ENCODE measurements around the gene KIF1B. TPM values are rescaled to one million over a fixed set of nuclear protein-coding genes. Genes with fewer than 3 reads are reported as not detected.
"Not testable (repeated sequence)": the region's sequence is repeated elsewhere in the genome, so short reads cannot be mapped to it uniquely, and the experiment has no call there.

Gene KIF1B
- polyA plus RNA-seq, 3 donors from 2014 or later, result 1.2 to 2.4 (median 1.8) TPM

GRCh38 chr1:10353693-10354092 is 143.3 kb downstream of the KIF1B start:
- Mint-ChIP-seq H3K27ac (no peak overlapping the region), H3K27me3 (ENCODE audit: low read depth in 3 of 3) (no peaks in the 10 kb centered on the region), H3K4me1 (no peaks in the 10 kb centered on the region), H3K36me3 (peaks cover 3 to 12% (median 7%) of the 10 kb centered on the region in 3 donors), H3K9me3 (no peaks in the 10 kb centered on the region), H3K4me3 (no peak overlapping the region)
- DNase-seq, result no peak

- Mint-ChIP-seq H3K4me1 (no peaks in the 10 kb centered on the region), H3K27me3 (ENCODE audit: low read depth in 3 of 3) (no peaks in the 10 kb centered on the region), H3K36me3 (peaks cover 8 to 17% (median 12%) of the 10 kb centered on the region in 3 donors), H3K27ac (peak overlapping the region in 1 of 6 donors; percentile 49), H3K9me3 (no peaks in the 10 kb centered on the region), H3K4me3 (no peak overlapping the region)
- no peak for DNase-seq
These were observed 149.7 kb downstream of the KIF1B start for GRCh38 chr1:10360045-10360444.

- no peak overlapping the region for H3K4me3 Mint-ChIP-seq
- peaks cover 0 to 2% (median 0%) of the 10 kb centered on the region in 3 donors for H3K27me3 Mint-ChIP-seq (ENCODE audit: low read depth in 3 of 3)
- H3K9me3 Mint-ChIP-seq, result no peaks in the 10 kb centered on the region
These were observed 151.1 kb downstream of the KIF1B start for GRCh38 chr1:10361515-10361914.

GRCh38 chr1:10368194-10368593 is 157.8 kb downstream of the KIF1B start:
- no peaks in the 10 kb centered on the region for H3K4me1 Mint-ChIP-seq
- no peak for DNase-seq
- peak overlapping the region in 1 of 6 donors; percentile 4 for H3K27ac Mint-ChIP-seq
- H3K4me3 Mint-ChIP-seq, result no peak overlapping the region
- H3K36me3 Mint-ChIP-seq, result peaks cover 7 to 18% (median 17%) of the 10 kb centered on the region in 3 donors
- no peaks in the 10 kb centered on the region for H3K9me3 Mint-ChIP-seq
- H3K27me3 Mint-ChIP-seq (ENCODE audit: low read depth in 3 of 3), result peaks cover 0 to 4% (median 0%) of the 10 kb centered on the region in 3 donors

More at GRCh38 chr1:10361515-10361914, 151.1 kb downstream of the KIF1B start:
- no peak for DNase-seq
- Mint-ChIP-seq H3K36me3 (peaks cover 12 to 21% (median 16%) of the 10 kb centered on the region in 3 donors), H3K27ac (peak overlapping the region in 1 of 6 donors; percentile 48), H3K4me1 (no peaks in the 10 kb centered on the region)

- H3K4me3 Mint-ChIP-seq, result no peak overlapping the region
- no peak for DNase-seq
- no peak overlapping the region for H3K27ac Mint-ChIP-seq
- peaks cover 11 to 27% (median 18%) of the 10 kb centered on the region in 3 donors for H3K36me3 Mint-ChIP-seq
- H3K4me1 Mint-ChIP-seq, result no peaks in the 10 kb centered on the region
- peaks cover 0 to 3% (median 2%) of the 10 kb centered on the region in 3 donors for H3K27me3 Mint-ChIP-seq (ENCODE audit: low read depth in 3 of 3)
- no peaks in the 10 kb centered on the region for H3K9me3 Mint-ChIP-seq
These were observed 164.1 kb downstream of the KIF1B start for GRCh38 chr1:10374442-10374860.

GRCh38 chr1:10377365-10378029 is 167.1 kb downstream of the KIF1B start:
- not testable (repeated sequence) for H3K27me3 Mint-ChIP-seq (ENCODE audit: low read depth in 3 of 3); H3K4me1 Mint-ChIP-seq; H3K9me3 Mint-ChIP-seq; H3K4me3 Mint-ChIP-seq; H3K27ac Mint-ChIP-seq
- H3K36me3 Mint-ChIP-seq, result peaks cover 11 to 20% (median 12%) of the 10 kb centered on the region in 3 donors
- peak; percentile 18 to 31 (median 30) for DNase-seq

- H3K4me1 Mint-ChIP-seq, result no peaks in the 10 kb centered on the region
- no peaks in the 10 kb centered on the region for H3K9me3 Mint-ChIP-seq
- peaks cover 2% of the 10 kb centered on the region in 3 donors for H3K27me3 Mint-ChIP-seq (ENCODE audit: low read depth in 3 of 3)
- no peak overlapping the region for H3K27ac Mint-ChIP-seq
- H3K36me3 Mint-ChIP-seq, result peaks cover 11 to 25% (median 15%) of the 10 kb centered on the region in 3 donors
- H3K4me3 Mint-ChIP-seq, result no peak overlapping the region
- no peak for DNase-seq
These were observed 167.9 kb downstream of the KIF1B start for GRCh38 chr1:10378081-10378841.

GRCh38 chr1:10379101-10379620 is 168.8 kb downstream of the KIF1B start:
- Mint-ChIP-seq H3K36me3 (peaks cover 11 to 27% (median 16%) of the 10 kb centered on the region in 3 donors), H3K9me3 (no peaks in the 10 kb centered on the region), H3K27ac (no peak overlapping the region), H3K27me3 (ENCODE audit: low read depth in 3 of 3) (peaks cover 2 to 4% (median 3%) of the 10 kb centered on the region in 3 donors), H3K4me1 (no peaks in the 10 kb centered on the region), H3K4me3 (no peak overlapping the region)
- DNase-seq, result no peak

- Mint-ChIP-seq H3K4me1 (no peaks in the 10 kb centered on the region), H3K4me3 (no peak overlapping the region), H3K27me3 (ENCODE audit: low read depth in 3 of 3) (peaks cover 2 to 4% (median 3%) of the 10 kb centered on the region in 3 donors), H3K27ac (no peak overlapping the region), H3K36me3 (peaks cover 11 to 27% (median 19%) of the 10 kb centered on the region in 3 donors), H3K9me3 (no peaks in the 10 kb centered on the region)
- DNase-seq, result no peak
These were observed 169.3 kb downstream of the KIF1B start for GRCh38 chr1:10379676-10380075.

GRCh38 chr1:10380594-10381275 is 170.4 kb downstream of the KIF1B start:
- H3K9me3 Mint-ChIP-seq, result no peaks in the 10 kb centered on the region
- H3K27ac Mint-ChIP-seq, result peak overlapping the region in 1 of 6 donors; percentile 40
- H3K4me3 Mint-ChIP-seq, result no peak overlapping the region
- peaks cover 11 to 27% (median 14%) of the 10 kb centered on the region in 3 donors for H3K36me3 Mint-ChIP-seq
- H3K4me1 Mint-ChIP-seq, result no peaks in the 10 kb centered on the region
- peaks cover 2 to 4% (median 3%) of the 10 kb centered on the region in 3 donors for H3K27me3 Mint-ChIP-seq (ENCODE audit: low read depth in 3 of 3)
- no peak for DNase-seq

GRCh38 chr1:10383630-10384029 is 173.3 kb downstream of the KIF1B start:
- H3K27ac Mint-ChIP-seq, result no peak overlapping the region
- no peak overlapping the region for H3K4me3 Mint-ChIP-seq
- H3K9me3 Mint-ChIP-seq, result no peaks in the 10 kb centered on the region
- no peaks in the 10 kb centered on the region for H3K4me1 Mint-ChIP-seq
- H3K27me3 Mint-ChIP-seq (ENCODE audit: low read depth in 3 of 3), result peaks cover 2 to 3% (median 2%) of the 10 kb centered on the region in 3 donors
- peaks cover 0 to 19% (median 9%) of the 10 kb centered on the region in 3 donors for H3K36me3 Mint-ChIP-seq
- no peak for DNase-seq

- no peak overlapping the region for H3K27ac Mint-ChIP-seq
- DNase-seq, result no peak
- H3K4me1 Mint-ChIP-seq, result no peaks in the 10 kb centered on the region
- H3K4me3 Mint-ChIP-seq, result no peak overlapping the region
- peaks cover 0 to 3% (median 2%) of the 10 kb centered on the region in 3 donors for H3K27me3 Mint-ChIP-seq (ENCODE audit: low read depth in 3 of 3)
- H3K36me3 Mint-ChIP-seq, result peaks cover 0 to 14% (median 7%) of the 10 kb centered on the region in 3 donors
- no peaks in the 10 kb centered on the region for H3K9me3 Mint-ChIP-seq
These were observed 173.8 kb downstream of the KIF1B start for GRCh38 chr1:10384219-10384618.

GRCh38 chr1:10386761-10387676 is 176.6 kb downstream of the KIF1B start:
- peaks cover 0 to 13% (median 7%) of the 10 kb centered on the region in 3 donors for H3K36me3 Mint-ChIP-seq
- no peak for DNase-seq
- H3K4me3 Mint-ChIP-seq, result no peak overlapping the region
- peaks cover 0 to 3% (median 2%) of the 10 kb centered on the region in 3 donors for H3K27me3 Mint-ChIP-seq (ENCODE audit: low read depth in 3 of 3)
- no peaks in the 10 kb centered on the region for H3K4me1 Mint-ChIP-seq
- H3K9me3 Mint-ChIP-seq, result no peaks in the 10 kb centered on the region
- H3K27ac Mint-ChIP-seq, result no peak overlapping the region

All from immature natural killer cell (primary cell).